CD4-positive, alpha-beta T cell treated with Interleukin-15 for 1 hour (primary cell): ENCODE results near the gene TENT4B.
A peak's percentile ranks its signal among the peaks of the same experiment; 100 is the strongest.
"Not testable (repeated sequence)": the region's sequence is repeated elsewhere in the genome, so short reads cannot be mapped to it uniquely, and the experiment has no call there.

Experiments used
- DNase-seq: peaks from one replicate; pipeline ENCODE4 v3.0.0-alpha.2; 2020

TENT4B gene

DNA sequence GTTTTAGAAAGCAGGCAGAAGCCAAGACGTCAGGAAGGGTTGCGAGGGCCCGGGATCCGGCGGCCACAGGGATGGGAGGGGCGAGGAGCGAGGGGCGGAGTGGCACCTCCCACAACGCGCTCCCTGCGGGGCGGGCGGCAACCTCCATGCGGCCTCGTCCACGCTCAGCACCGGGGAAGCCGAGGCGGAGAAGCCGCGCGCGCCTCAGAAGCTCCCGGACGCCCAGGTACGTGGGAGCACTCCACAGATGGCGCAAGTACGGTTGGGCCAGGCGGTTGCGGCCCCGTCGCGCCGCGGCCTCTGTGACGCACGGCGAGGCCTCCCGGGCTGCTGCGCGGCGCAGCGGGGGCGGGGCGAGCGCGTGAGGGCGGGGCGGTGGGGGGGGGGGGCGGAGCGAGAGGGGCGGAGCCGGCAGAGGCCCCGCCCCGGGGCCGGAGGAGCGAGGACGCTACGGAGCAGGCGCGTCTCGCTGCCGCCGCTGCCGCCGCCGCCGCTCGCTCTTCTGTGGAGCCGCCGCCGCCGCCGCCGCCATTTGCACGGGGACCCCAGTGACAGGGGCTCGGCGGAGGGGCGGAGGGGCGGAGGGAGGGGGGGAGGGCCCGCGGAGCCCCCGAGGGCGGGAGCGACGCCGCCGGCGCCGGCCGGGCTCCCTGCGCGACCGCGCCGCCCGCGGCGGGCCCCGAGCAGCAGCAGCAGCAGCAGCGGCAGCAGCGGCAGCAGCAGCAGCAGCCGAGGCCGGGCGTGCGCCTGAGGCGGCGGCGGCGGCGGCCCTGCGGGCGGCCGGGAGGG, at the start of gene TENT4B:
Gene TENT4B (plus strand): TSS at position 500 of the 789 bp plus-strand sequence. CDS start 316 bp downstream, outside the sequence.
- peak; percentile 89 for DNase-seq

DNA sequence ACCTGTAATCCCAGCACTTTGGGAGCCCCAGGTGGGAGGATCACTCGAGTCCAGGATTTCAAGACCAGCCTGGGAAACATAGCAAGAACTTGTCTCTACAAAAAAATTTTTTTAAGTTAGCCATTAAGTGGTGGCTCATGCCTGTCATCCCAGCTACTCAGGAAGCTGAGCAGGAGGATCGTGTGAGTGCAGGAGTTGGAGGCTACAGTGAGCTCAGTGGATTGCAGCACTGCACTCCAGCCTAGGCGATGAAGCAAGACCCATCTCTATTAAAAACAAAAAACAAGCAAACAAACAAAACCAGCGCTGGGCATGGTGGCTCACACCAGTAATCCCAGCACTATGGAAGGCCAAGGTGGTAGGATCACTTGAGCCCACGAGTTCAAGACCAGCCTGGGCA, 49.3 kb upstream of the TENT4B start:
- no peak for DNase-seq

DNA sequence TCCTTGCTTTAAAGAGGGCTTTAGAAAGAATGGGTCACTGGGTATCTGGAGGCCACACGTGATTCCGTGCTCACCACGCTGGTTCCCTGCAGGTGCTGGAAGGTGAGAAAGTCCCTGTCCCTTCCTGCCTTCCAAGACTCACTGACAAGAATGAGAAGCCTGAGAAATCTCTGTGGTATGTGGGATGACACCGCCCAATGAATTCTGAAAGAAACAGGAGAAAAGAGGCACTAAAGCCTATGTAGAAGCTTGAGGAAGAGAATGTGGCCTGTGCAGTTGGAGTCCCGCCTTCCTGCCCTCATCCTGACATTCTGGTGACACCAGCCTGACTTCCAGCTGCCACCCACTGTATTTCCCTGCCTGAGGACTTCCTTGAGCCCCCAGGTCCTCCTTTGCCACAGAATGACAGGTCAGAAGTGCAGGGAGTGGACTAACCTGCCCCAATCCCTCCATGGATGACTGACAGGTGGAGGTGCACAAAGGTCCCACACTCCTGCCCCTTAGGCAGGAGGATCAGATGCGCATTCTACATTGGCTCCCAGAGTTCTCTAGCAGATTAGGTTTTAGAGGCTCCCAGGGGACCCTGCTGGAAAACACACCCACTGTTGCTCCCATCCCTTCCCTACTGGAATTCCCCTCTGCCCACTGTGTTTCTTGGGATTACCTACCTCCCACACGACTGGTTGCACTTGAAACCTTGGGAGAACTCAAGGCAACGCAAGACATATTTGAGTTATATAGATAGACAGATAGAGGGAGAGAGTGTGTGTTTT, 38.6 kb upstream of the TENT4B start:
- DNase-seq = no peak

DNA sequence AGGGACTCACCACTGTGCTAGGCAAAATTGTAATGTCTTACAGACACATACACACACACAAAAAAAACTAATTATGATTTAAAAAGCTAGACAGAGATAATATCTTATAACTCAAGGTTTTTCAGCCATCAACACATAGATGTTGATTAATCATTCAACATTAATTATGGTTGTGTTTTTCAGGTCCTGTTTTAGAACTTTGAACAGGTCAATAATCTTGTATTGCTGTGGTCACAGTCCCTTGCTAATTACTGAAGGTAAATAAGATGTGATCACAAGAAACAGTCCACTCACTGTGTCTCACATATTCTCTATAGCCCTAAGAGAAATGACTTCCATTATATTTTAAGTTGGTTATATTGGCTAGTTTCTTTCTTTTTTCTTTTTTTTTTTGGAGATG, 32.4 kb upstream of the TENT4B start:
- DNase-seq = no peak

DNA sequence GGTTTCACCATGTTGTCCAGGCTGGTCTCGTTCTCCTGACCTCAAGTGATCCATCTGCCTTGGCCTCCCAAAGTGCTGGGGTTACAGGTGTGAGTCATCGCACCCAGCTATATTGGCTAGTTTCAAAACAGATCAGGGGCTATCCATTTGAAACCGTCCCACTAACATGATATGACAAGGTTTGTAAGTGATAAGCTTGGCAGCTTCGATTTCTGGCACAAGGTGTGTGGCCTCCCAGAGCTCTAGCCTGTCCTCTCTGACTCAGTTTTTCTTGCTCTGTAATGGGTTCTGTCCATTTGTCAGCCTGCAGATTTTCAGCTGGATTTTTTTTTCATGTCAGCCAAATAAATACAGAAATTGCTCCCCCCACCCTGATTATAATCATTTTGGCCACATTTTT, 31.8 kb upstream of the TENT4B start:
- DNase-seq = no peak

DNA sequence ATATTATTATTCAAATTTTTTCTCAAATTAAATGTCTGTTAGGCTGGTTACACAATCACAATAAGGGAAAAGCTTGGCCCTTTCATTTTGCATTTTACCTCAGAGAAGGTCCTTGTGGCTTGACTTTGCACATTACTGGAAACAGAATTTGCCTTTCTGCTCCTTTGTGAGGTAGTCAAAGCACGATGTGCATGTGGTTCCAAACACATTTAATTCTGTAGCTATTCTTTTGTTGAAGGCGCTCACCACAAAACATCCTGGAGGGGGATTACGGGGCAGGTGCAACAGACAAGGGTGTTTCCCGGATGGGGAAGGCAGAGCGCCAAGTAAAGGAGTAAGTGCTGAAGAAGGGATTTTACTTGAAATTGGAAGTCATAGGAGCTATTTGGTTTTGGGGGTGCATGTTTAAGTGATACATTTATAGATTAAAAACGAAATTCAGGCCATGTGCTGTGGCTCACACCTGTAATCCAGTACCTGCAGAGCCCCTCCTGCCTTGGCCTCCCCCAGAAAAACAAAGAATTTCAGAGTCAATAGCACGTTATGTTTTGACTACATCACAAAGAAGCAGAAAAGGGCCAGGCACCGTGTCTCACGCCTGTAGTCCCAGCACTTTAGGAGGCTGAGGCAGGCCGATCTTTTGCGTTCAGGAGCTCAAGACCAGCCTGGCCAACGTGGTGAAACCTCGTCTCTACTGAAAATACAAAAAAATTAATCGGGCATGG, 31.2 kb upstream of the TENT4B start:
- peak; percentile 19 for DNase-seq

DNA sequence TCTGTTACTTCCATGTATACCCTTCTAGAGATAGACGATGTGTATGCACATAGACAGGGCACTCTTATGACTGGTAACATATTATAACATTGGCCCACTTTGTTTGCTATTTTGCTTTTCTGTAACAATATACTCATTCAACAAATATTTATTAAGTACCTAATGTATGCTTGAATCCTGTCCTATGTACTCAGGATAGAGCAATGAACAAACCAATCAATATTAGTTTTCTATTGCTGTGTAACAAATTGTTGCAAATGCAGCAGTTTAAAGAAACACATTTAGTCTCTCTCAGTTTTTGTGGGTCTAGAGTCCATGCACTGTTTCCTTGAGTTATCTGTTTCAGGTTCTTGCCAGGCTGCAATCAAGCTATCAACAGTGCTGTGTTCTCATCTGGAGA, 29.7 kb upstream of the TENT4B start:
- DNase-seq = no peak

DNA sequence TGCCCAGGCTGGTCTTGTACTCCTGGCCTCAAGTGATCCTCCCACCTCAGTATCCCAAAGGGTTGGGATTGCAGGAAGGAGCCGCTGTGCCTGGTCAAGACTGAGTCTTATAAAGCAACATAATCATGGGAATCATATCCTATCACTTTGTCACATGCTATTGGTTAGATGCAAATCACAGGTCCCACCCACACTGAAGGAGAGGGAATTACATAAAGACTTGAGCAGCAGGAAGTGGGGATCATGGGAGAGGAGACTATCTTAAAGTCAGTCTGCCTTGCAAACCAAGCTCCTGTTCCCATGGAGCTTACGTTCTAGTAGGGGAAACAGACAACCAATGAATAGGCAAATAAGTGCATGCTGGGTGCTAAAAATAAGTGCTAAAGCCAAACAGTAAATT, 28.3 kb upstream of the TENT4B start:
- DNase-seq = no peak

DNA sequence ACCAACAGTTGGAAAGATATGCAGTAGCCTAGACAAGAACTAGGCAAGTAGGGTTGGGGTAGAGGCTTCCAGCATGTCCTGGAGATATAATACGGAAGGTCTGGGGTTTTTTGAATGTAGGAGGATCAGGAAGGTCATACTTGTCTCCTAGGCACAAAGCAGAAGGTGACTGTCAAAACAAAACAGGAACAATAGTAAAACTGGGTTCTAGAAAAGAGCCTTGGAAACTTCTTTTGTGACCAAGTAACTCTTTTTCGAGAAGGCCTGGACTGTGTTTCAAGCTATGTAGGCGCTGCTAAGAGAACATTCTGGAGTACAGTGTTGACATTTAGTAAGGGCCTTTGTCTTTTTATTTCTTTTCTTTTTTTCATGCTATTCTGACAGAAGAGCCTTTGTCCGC, 26.9 kb upstream of the TENT4B start:
- no peak for DNase-seq

DNA sequence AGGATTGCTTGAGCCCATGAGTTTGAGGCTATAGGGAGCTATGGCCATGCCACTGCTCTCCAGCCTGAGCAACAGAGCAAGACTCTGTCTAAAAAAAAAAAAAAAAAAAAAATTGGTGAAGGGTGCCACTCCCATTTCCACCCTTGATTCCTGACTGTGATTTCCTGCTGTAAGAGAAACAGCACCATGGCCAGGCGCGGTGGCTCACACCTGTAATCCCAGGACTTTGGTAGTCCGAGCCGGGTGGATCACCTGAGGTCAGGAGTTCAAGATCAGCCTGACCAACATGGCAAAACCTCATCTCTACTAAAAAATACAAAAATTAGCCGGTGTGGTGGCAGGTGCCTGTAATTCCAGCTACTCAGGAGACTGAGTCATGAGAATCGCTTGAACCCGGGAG, 20.5 kb upstream of the TENT4B start:
- not testable (repeated sequence) for DNase-seq

DNA sequence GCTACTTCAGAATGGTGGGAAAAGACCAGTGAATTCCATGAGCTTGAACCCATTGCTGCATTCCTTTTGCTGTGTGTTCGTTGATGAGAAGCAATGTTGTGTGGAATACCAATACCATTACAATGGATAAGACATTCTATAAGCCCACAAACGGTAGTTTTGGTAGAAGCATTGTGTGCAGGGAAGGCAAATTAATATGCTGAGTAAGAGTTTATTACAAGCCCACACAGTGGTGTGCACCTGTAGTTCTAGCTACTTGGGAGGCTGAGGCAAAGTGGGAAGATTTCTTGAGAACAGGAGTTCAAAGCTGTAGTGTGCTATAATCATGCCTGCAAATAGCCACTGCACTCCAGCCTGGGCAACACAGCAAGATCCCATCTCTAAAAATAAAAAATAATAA, 19.9 kb upstream of the TENT4B start:
- DNase-seq = no peak

DNA sequence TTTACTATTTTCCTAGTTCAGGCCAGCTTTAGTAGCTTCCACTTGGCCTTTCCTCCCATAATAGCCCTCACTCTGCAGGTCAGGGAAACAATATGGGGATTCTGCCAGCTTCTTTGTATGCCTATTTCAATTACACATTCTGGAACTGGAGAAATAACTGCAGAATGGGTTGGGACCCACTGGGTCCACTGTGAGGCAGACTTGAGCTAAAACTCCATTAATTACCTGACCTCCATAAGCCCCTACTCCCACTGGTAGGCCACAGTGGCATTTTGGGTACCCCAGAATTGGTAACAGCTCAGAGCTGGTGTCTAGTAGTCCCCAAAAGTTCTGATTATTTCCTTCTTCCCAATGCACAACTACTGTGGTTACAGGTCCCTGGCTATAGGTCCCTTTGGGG, 16.7 kb upstream of the TENT4B start:
- no peak for DNase-seq

DNA sequence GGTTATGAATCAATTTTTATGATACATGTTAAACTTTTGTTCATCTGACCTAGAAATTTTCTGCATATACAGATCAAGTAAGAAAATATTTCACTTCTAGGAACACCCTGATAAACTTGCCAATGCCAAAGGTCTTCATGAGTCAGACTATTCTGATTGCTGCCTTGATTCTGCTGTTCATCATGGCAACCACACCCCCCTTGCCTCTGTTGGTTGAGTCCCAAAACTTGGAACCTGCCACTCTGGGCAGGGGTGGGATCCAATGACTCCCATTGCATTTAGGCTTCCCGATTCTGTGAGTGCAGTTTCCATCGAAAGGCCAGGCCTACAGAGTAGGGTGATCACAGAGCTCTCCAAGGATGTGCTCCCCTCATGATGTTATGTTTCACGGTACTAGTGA, 15.8 kb upstream of the TENT4B start:
- DNase-seq = no peak

DNA sequence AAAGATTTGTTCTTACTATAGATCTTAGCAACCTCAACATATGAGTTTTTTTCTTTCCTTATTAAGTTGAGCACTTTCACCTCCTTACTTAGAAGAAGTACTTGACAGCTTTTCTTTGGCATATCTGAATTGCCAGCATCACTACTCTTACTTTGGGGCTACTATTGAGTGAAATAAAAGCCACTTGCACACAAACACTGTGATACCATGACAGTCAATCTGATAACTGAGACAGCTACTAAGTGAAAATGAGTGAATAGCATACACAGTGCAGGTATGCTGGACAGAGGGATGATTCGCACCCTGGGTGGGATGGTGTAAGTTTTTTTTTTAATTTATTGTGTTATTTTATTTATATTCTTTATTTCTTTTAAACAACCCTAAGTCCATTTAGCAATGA, 13.5 kb upstream of the TENT4B start:
- no peak for DNase-seq

DNA sequence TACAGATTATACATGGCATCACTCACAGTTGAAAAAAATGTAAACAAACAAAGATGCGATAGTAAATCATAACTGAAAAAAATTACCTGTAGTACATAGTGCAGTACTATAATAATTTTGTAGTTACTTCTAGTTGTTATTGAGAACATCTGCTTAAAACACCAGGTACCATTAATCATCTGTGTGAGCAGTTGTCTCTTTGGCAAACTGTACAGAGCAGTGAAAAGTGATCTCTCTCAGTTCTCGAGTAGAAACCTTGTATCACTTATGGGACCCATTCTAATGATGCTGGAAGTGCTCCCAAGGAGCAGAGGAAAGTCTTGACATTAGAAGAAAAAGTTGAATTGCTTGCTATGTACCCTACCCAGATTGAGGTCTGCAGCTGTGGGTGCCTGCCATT, 8.9 kb upstream of the TENT4B start:
- no peak for DNase-seq

DNA sequence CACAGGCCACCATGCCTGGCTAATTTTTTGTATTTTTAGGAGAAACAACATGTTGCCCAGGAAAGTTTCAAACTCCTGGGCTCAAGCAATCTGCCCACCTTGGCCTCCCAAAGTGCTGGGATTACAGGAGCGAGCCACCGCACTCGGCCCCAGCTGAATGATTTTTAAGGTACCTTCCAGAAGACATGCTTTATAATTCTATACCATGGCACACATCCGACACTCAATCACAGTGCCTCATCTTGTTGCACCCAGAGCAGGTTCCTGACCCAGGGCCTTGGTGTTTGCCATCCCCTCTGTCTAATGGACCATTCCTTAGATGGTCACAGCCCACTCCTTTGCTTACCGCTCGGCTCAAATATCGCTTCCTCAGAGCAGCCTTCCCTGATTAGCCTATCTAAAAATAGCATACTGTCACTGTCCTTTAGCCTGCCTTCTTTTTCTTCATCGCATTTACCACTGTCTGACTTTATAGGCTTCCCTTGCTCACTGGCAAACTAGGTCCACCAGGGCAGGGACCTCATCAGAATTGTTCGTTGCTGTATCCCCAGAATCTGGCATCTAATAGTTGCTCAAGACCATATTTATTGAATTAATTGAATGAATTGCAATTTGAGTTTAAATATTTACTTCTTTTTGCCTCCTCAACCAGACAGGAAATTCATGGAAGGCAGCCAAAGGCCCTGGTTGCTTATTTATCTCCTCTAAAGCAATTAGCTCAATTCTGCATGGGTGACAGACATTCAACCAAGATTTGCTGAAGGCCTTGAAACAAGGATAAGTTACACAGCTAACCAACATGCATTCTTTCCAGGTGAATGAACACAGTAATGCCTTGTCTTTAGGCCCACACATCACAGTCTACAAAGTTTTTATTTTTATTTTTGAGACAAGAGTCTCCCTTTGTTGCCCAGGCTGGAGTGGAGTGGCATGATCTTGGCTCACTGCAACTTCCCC, 6.3 kb upstream of the TENT4B start:
- DNase-seq = no peak

DNA sequence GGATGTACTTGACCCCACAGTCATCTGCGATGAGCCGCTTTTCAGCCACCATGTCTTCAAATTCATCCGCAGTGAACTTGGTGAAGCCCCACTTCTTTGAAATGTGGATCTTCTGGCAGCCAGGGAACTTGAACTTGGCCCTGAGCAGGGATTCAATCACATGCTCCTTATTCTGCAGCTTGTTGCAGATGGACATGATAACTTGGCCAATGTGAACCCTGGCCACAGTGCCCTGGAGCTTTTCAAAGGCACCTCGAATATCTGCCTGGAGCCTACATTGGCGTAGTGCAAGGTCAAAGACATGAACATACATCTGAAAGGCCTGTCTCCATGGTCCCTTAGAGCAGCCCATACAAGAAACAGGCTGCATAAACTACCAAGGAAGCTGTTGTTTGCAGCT, 1.8 kb upstream of the TENT4B start:
- no peak for DNase-seq

DNA sequence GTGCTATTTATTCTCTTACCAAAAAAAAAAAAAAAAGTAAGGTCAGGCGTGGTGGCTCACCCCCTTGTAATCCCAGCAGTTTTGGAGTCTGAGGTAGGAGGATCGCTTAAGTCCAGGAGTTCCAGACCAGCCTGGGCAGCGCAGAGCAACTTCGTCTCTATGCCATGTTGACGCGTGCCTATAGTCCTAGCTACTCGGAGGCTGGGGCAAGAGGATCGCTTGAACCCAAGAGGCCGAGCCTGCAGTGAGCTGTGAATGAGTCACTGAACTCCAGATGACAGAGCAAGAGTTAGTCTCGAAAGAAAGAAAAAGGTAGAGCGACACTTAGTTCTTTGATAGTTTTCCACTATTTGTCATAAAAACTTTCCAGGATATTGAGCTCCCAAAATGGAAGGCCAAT, 1.4 kb upstream of the TENT4B start:
- DNase-seq = no peak

DNA sequence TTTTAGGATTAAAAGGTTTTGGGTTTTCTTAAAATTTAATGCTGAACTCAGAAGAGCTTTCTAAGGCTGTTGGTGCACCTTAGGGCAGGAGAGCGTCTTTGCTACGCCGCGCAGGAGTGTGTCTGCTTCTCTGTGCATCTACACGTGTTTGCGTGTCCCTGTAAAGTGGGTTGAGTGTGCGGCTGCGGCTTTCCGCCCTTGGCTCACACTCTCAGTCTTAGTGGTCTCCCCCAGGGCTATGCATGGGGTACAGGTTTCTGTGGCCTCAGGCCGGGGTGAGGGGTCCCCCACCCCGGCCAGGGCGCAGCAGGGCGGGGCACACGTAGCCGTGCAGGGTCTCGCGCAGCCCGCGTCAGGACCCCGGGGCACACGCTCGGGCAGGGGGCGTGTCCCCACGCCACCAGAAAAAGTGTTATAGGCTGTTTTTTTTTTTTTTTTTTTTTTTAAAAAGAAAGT, 727 bp upstream of the TENT4B start:
- peak; percentile 70 for DNase-seq

DNA sequence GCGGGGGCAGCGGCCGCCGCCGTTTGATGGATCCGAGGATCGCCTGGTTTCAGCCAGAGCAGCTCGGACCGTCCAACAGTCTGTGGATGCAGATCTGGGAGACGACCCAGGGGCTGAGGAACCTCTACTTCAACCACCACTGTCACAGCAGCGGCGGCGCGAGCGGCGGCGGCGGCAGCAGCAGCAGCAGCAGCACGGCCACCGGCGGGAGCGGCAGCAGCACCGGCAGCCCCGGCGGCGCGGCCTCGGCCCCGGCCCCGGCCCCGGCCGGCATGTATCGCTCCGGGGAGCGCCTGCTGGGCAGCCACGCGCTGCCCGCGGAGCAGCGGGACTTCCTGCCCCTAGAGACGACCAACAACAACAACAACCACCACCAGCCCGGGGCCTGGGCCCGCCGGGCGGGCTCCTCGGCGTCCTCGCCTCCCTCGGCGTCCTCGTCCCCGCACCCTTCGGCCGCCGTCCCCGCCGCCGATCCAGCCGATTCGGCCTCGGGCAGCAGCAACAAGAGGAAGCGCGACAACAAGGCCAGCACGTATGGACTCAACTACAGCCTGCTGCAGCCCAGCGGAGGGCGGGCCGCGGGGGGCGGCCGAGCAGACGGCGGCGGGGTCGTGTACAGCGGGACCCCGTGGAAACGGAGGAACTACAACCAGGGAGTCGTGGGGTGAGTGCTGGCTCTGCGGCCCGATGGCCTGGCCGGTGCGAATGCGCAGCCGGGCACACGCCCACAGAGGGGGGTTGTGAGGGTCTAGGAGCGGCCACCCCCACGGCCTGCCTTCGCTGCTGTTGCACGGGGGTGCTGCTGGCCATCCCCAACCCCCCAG, 702 bp downstream of the TENT4B start:
- DNase-seq = peak; percentile 21

DNA sequence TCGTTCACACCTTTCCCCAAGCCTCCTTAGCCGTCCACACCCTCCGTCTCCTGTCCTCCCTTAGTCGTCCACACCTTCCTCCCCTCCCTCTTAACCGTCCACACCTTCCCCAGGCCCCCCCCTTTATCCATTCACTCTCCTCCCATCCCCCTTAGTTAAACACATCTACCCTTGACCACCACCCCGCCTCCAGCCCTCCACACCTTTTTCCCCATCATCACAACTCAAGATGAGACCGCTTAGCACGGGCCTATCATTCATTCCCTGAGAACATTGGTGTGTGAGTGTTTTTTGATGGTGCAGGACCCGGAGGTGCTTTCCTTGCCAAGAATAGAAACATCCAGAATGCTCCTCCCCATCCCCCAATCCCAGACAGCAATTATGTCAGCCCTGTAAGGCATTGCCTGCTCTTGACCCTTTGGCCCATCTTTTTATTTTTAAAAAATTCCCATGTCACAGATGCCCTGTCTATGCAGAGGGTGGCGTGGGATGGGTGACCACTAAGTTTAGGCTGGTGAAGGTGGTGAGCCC, 1.4 kb downstream of the TENT4B start:
- DNase-seq = no peak
